Suprapubic skin (tissue), 4 donors: Measurements from ENCODE around the gene ACKR3. TPM values are rescaled to one million over a fixed set of nuclear protein-coding genes. Genes with fewer than 3 reads are reported as not detected.

Experiments
- DNase-seq, 2 donors: peaks; one replicate each; pipeline ENCODE4 v3.0.0-alpha.2; 2019; ENCODE audit warnings: low spot score in 2 of 2
- H3K27ac ChIP-seq: fragments of 200-600 bp; sonication (generic); one replicate; pipeline ENCODE4 v1.5.1; 2019
- H3K27me3 ChIP-seq: fragments of 200-600 bp; sonication (generic); one replicate; pipeline ENCODE4 v1.5.1; 2019
- H3K36me3 ChIP-seq: fragments of 200-600 bp; sonication (generic); one replicate; pipeline ENCODE4 v1.5.1; 2019
- H3K4me1 ChIP-seq: fragments of 200-600 bp; sonication (generic); one replicate; pipeline ENCODE4 v1.5.1; 2019
- H3K4me3 ChIP-seq: fragments of 200-600 bp; sonication (generic); one replicate; pipeline ENCODE4 v1.5.1; 2019; ENCODE audit warnings: mild to moderate bottlenecking
- H3K9me3 ChIP-seq: fragments of 200-600 bp; sonication (generic); one replicate; pipeline ENCODE4 v1.5.1; 2019
- EP300 ChIP-seq: sonication (generic); formaldehyde crosslinking; IDR thresholded peaks from one replicate; pipeline ENCODE4 v1.6.1; 2017; ENCODE audit warnings: antibody characterized with exemption
- POLR2A ChIP-seq, 2 donors: fragments of 450-650 bp; IDR thresholded peaks; one replicate each; pipeline ENCODE4 v1.6.1; 2017; ENCODE audit warnings: antibody characterized with exemption in 2 of 2, mild to moderate bottlenecking in 2 of 2, moderate library complexity in 2 of 2
- POLR2AphosphoS5 ChIP-seq, 3 donors: sonication (generic); formaldehyde crosslinking; IDR thresholded peaks; one replicate each; pipeline ENCODE4 v1.6.1; 2017; ENCODE audit warnings: antibody characterized with exemption in 3 of 3
- WGBS: methylation state at CpG from one replicate; pipeline ENCODE4 v1.1.5; 2018; 5-methylcytosine and 5-hydroxymethylcytosine counted together
- total RNA-seq, 4 donors: library from RNA; depleted of rRNA; stranded (reverse); fragments of >200 nt; gene quantifications; one replicate each; pipeline ENCODE4 v1.1.0, GENCODE V29; 2016
- TF ChIP-seq, protein P1 (sequence below), 2 donors: fragments of 200-600 bp in 1 of 2; fragments of 450-650 bp in 1 of 2; sonication (generic) in 1 of 2; IDR thresholded peaks; one replicate each; pipeline ENCODE4 v1.5.1; 2016 to 2019; ENCODE audit warnings: antibody characterized with exemption in 2 of 2, mild to moderate bottlenecking in 1 of 2, moderate library complexity in 1 of 2

ACKR3 gene
- total RNA-seq, 4 donors from 2014 or later, result 15.8 to 51.5 (median 34.9) TPM

DNA sequence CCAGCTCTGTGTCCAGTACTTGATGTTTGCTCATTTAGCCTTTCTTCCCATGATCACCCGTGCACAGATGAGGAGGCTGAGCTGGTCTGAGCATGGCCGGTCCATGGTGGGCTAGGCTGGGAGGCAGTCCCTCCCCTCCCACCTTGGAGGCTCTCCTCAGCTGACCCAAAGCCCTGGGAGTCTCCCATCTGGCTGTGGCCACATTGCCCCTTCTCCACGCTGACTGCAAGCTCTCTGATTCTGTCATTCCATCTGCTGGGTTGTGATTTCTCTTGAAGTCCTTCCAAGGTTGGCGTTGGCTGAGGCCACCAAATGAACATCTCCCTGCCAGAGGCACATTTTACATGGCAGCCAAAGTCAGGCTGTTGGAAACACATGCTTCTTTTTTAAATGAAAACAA, 44.0 kb downstream of the ACKR3 start:
- TF ChIP-seq POLR2A (IDR thresholded peaks at IDR 0.05), result no peak
- TF ChIP-seq EP300, result no peak
- no peak for TF ChIP-seq POLR2AphosphoS5 (IDR thresholded peaks at IDR 0.05)
- TF ChIP-seq, protein P1, sequence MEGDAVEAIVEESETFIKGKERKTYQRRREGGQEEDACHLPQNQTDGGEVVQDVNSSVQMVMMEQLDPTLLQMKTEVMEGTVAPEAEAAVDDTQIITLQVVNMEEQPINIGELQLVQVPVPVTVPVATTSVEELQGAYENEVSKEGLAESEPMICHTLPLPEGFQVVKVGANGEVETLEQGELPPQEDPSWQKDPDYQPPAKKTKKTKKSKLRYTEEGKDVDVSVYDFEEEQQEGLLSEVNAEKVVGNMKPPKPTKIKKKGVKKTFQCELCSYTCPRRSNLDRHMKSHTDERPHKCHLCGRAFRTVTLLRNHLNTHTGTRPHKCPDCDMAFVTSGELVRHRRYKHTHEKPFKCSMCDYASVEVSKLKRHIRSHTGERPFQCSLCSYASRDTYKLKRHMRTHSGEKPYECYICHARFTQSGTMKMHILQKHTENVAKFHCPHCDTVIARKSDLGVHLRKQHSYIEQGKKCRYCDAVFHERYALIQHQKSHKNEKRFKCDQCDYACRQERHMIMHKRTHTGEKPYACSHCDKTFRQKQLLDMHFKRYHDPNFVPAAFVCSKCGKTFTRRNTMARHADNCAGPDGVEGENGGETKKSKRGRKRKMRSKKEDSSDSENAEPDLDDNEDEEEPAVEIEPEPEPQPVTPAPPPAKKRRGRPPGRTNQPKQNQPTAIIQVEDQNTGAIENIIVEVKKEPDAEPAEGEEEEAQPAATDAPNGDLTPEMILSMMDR (IDR thresholded peaks at IDR 0.05), result no peak
- Histone ChIP-seq H3K4me1 (peaks cover 7% of the 10 kb centered on the region), H3K27me3 (peaks cover 11% of the 10 kb centered on the region), H3K9me3 (no peaks in the 10 kb centered on the region), H3K27ac (no peak overlapping the region), H3K36me3 (no peaks in the 10 kb centered on the region), H3K4me3 (no peak overlapping the region)
- no peak for DNase-seq
- 66% methylated on average over 3 of the region's 4 CpGs for WGBS

DNA sequence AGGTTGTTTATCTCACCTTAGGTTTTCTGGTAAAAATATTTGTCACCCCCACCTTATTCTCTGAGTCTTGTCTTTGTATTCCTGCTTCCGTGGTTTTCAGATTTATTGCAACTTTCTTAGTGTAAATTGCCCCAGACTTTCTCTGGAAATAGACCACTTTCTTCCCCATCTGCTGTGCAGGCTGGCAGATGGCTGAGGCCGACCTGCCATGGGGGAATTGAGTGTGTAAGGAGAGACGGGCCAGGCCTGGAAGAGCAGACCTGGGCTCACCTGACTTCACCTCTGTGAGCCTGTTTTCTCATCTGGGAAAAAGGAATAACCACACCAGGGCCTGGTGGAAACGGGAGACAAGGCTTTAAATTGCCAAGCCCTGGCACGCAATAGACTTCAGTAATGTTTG, 44.9 kb downstream of the ACKR3 start:
- Histone ChIP-seq H3K27ac (no peak overlapping the region), H3K36me3 (no peaks in the 10 kb centered on the region), H3K9me3 (no peaks in the 10 kb centered on the region), H3K27me3 (peaks cover 16% of the 10 kb centered on the region), H3K4me1 (peaks cover 7% of the 10 kb centered on the region), H3K4me3 (no peak overlapping the region)
- 88% methylated on average over 4 of the region's 5 CpGs for WGBS
- DNase-seq, result no peak
- TF ChIP-seq, protein P1 (IDR thresholded peaks at IDR 0.05), result no peak
- TF ChIP-seq POLR2AphosphoS5 (IDR thresholded peaks at IDR 0.05) (no peak), EP300 (no peak), POLR2A (IDR thresholded peaks at IDR 0.05) (no peak)

DNA sequence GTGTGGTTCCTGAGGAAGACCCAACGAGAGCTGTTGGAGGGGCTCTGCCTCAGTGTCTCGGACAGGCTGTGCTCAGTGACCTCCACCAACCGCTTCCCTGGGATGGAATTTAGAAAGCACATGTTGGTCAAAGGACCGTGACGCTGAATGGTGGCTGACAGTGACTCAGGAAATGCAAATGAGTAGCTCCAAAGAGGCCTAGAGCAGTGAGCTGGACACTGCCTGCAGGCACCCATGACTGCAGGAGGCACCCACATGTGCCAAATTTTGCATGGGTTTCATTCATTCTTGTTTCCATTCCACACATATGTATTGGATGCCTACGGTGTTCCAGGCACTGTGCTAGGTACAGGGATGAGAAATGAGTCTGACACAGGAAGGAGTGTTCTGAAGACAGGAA, 46.4 kb downstream of the ACKR3 start:
- Histone ChIP-seq H3K9me3 (no peaks in the 10 kb centered on the region), H3K4me3 (no peak overlapping the region), H3K27me3 (peaks cover 17% of the 10 kb centered on the region), H3K4me1 (peaks cover 7% of the 10 kb centered on the region), H3K36me3 (no peaks in the 10 kb centered on the region), H3K27ac (no peak overlapping the region)
- no peak for DNase-seq
- no peak for TF ChIP-seq EP300
- 90% methylated on average over 6 of the region's 6 CpGs for WGBS

DNA sequence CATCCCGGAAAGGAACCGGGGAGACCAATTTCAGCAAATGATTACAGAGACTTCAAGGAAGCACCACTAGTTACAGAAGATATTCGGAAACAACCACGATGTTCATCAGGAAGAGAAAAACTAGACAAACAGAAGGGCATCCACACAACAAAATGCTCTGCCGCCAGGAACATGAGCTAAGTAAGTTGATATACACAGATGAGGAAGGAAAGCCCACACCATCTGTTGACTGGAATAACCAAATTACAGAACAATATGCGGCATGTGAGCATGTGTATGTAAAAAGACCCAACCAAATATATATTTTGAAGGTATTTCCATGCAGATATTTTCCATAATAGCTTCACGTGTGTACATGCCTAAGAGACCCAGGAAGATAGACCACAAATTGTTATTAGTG, 47.0 kb downstream of the ACKR3 start:
- H3K4me1 ChIP-seq, result peaks cover 2% of the 10 kb centered on the region
- no peak overlapping the region for H3K27ac ChIP-seq
- 92% methylated on average over 7 of the region's 7 CpGs for WGBS
- no peak for DNase-seq
- H3K9me3 ChIP-seq, result no peaks in the 10 kb centered on the region
- H3K36me3 ChIP-seq, result no peaks in the 10 kb centered on the region
- H3K27me3 ChIP-seq, result peaks cover 21% of the 10 kb centered on the region
- no peak for TF ChIP-seq POLR2AphosphoS5 (IDR thresholded peaks at IDR 0.05)
- TF ChIP-seq, protein P1 (IDR thresholded peaks at IDR 0.05), result no peak
- TF ChIP-seq POLR2A (IDR thresholded peaks at IDR 0.05), result no peak
- no peak for TF ChIP-seq EP300
- no peak overlapping the region for H3K4me3 ChIP-seq

DNA sequence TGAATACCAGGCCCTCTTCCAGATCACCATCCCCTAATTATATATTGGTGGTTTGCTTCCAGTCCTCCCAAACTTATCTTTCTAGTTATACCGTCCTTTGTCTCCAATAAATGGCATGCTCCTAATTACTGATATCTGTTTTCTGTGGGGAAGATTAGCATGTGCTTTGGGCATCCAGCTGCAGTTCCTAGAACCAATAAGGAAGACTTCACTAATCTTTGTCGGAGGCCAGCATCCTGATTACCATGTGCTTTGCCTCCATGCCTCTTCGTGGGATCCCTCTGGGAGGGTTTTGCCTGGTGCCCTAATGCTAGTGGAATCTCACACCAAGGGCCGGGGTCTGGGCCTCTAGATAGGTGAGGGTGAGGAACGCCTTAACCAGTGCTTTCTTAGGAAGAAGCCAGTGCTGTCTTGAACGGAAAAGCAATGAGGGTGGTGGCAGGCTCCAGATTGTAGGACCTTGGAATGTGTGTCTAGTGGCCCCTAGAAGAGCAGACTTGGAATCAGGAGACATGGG, 47.7 kb downstream of the ACKR3 start:
- Histone ChIP-seq H3K4me1 (no peaks in the 10 kb centered on the region), H3K9me3 (no peaks in the 10 kb centered on the region), H3K4me3 (no peak overlapping the region), H3K27me3 (peaks cover 21% of the 10 kb centered on the region), H3K27ac (no peak overlapping the region), H3K36me3 (no peaks in the 10 kb centered on the region)
- no peak for TF ChIP-seq EP300
- no peak for TF ChIP-seq POLR2AphosphoS5 (IDR thresholded peaks at IDR 0.05)
- no peak for TF ChIP-seq POLR2A (IDR thresholded peaks at IDR 0.05)
- TF ChIP-seq, protein P1 (IDR thresholded peaks at IDR 0.05), result no peak
- DNase-seq, result no peak
- WGBS, result 94% methylated on average over 6 of the region's 6 CpGs

DNA sequence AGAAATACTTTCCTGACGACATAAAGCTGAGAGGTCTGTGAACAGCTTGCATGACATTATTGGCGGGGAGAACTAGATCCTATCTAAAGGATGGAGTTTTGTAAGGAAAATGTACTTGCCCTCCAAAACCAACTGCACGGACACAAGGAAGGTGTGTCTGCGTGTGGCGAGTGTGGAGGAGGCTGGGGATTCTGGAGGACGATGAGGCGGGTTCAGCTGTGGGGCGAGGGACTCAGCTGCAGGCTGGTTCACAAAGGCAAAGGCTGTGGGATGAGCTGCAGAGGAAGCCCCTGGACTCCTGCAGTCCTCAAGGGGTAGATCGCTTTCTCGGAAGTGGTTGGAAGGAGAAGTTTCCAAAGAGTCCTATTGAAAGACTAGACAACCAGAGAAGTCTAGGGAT, 48.2 kb downstream of the ACKR3 start:
- 95% methylated on average over 10 of the region's 10 CpGs for WGBS
- Histone ChIP-seq H3K4me3 (no peak overlapping the region), H3K36me3 (no peaks in the 10 kb centered on the region), H3K27ac (no peak overlapping the region), H3K27me3 (peaks cover 21% of the 10 kb centered on the region), H3K4me1 (no peaks in the 10 kb centered on the region), H3K9me3 (no peaks in the 10 kb centered on the region)
- DNase-seq, result no peak
- TF ChIP-seq POLR2A (IDR thresholded peaks at IDR 0.05), result no peak
- no peak for TF ChIP-seq POLR2AphosphoS5 (IDR thresholded peaks at IDR 0.05)
- TF ChIP-seq, protein P1 (IDR thresholded peaks at IDR 0.05), result no peak
- no peak for TF ChIP-seq EP300
